ENCODE data around the gene OSM.
A peak's percentile ranks its signal among the peaks of the same experiment; 100 is the strongest.

OSM gene

DNA sequence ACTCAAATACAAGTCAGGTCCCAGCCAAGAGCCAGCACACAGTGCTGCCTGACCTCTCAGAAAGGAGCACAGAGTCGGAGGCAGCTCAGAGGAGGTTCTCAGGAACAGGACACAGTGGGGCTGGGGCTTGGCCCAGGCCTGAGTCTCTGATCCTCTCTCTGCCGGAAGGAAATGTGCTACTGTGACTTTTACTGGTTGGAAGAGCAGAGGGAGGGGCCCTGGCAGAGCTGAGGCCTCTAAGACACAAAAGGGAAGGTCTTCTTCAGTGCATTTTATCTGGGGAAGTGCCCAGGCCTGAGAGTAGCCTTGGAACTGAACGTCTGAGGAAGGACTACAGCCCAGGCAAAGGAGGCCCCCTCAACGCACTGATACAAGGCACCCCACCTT is 38.9 kb upstream of the OSM start:
- Mint-ChIP-seq H3K9me3 (ENCODE audit: low read depth) (no peaks in the 10 kb centered on the region), H3K4me1 (ENCODE audit: low read depth) (peaks cover 98% of the 10 kb centered on the region), H3K4me3 (peak overlapping the region; percentile 60), H3K27me3 (no peaks in the 10 kb centered on the region), H3K36me3 (no peaks in the 10 kb centered on the region), H3K27ac (peak overlapping the region; percentile 87)

DNA sequence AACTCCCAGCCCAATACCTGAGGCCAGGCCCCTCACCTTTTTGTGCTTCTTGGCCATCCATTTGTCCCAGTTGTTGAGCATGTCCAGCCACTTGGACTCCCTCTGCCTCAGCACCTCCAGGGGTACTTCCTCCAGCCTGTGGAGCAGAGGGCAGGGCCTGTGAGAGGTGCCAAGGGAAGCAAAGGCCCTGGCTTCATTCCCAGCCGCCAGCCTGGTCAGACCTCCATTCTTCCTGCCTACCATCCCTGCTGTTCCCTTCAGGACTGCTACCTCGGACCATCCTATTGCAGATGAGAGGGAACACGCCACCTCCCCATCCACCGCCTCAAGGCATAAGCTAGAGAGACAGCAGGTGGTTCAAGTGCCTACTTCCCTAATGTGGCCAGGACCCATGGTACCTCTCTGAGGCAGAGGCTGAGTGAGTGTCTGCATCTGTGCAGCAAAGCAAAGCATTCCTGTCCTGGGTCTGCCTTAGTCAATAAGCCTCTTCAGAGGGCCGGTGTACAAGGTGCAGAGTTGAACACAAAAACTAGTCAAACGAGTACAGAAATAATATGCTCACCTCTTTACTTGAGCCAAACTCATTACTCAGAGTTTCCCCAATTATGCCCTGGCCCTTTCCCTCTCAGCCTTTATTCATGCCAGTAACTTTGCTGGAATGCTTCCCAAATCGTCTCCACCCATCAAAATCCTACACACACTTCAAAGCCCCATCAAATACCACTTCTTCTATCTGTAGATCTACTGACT is 38.0 kb upstream of the OSM start:
- Mint-ChIP-seq H3K9me3 (ENCODE audit: low read depth) (no peaks in the 10 kb centered on the region), H3K27ac (peak overlapping the region; percentile 87), H3K4me1 (ENCODE audit: low read depth) (peaks cover 93% of the 10 kb centered on the region), H3K4me3 (peak overlapping the region; percentile 60), H3K27me3 (no peaks in the 10 kb centered on the region), H3K36me3 (no peaks in the 10 kb centered on the region)

- Mint-ChIP-seq H3K9me3 (ENCODE audit: low read depth) (no peaks in the 10 kb centered on the region), H3K36me3 (no peaks in the 10 kb centered on the region), H3K4me3 (peak overlapping the region; percentile 28), H3K4me1 (ENCODE audit: low read depth) (peaks cover 90% of the 10 kb centered on the region), H3K27ac (peak overlapping the region; percentile 87), H3K27me3 (no peaks in the 10 kb centered on the region)
These were observed 36.1 kb upstream of the OSM start for GRCh38 chr22:30302810-30303138.

DNA sequence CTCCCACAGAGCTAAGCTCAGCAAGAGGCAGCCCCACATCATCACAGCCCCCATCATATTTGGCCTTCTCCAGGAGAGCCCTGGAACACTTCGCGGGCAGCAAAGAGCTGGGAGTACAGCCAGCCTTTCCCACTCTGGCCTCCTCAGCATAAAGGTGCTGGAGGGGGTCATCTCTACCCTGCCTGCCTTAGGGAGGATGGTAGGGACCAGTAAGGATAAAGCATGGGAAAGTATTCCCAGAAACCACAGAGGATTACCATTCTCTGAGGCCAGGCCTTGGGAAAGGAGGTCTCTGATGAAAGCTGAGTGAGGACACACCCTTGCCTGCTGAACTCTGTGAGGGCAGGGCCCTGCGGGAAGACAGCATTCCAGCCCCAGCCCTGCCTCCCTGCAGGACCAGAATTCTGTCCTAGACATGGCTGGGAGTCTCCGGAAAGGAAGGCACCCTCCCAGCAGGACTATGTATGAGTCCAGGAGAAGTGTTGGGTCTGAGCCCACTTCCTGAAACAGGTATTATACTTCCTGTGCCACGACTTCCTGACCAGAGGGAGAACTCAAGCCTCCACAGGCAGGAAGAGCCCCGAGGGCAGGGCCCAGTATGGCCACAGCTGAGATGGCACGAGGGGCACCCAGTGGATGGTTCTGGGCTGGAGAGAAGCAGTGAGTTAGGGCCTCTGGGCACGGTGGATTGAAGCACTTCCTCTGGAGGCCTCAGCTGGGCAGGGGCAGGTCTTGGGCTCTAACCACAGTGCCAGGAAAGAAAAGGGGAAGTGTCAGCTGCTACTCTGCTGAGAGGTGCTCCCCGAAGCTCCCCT is 35.6 kb upstream of the OSM start:
- Mint-ChIP-seq H3K4me3 (peak overlapping the region; percentile 28), H3K27ac (peak overlapping the region; percentile 87), H3K9me3 (ENCODE audit: low read depth) (no peaks in the 10 kb centered on the region), H3K4me1 (ENCODE audit: low read depth) (peaks cover 90% of the 10 kb centered on the region), H3K27me3 (no peaks in the 10 kb centered on the region), H3K36me3 (no peaks in the 10 kb centered on the region)

DNA sequence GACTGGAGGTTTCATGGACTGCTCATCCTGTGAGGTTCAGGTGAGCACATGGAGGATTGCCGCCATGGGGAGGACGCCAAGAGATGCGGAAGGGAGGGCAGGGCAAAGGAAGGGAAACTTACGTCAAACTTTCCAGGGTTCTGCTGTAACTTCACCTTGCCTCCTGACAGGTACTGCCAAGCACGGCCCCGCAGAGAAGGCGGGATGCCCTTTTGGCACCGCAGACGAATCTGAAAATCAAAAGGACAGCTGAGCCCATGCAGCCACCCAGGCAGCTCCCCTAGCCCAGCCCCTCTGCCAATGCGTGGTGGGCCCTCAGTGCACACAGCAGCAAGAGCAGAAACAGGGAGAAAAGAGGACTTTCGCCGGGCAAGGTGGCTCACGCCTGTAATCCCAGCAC is 32.7 kb upstream of the OSM start:
- Mint-ChIP-seq H3K4me3 (no peak overlapping the region), H3K36me3 (no peaks in the 10 kb centered on the region), H3K9me3 (ENCODE audit: low read depth) (no peaks in the 10 kb centered on the region), H3K27ac (peak overlapping the region; percentile 87), H3K27me3 (no peaks in the 10 kb centered on the region), H3K4me1 (ENCODE audit: low read depth) (peaks cover 85% of the 10 kb centered on the region)

DNA sequence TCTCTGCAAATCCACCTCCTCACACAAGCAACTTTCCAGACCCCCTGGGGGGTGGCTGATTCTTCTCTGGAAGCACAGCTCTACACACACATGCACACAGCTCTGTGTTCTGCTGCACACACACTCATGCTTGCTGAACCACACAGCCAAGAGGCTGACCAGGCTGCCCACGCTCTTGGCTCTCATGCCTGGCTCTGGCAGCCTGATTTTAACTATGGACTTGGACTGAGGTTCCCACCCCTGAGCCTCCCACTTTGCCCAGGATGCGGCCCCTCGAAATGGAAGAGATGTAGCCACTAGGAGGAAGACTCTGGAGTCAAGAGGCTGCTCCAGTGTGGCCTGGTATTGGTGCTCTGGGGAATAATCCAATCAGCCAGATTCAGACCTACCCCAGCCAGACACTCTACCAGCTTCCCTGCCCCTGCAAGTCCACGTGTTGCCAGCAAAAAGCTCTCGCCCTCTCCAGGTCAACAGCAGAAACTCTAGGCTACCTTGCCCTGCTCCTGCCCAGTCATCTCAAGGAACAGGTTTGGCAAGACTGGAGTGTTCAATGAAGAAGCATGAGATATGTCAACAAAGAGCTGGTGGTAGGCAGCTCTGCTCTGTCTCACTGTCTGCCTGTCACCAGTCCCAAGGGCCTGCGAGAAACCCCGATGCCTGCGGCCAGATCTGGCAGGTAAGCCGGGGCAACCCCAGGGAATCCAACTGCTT is 31.5 kb upstream of the OSM start:
- H3K4me1 Mint-ChIP-seq (ENCODE audit: low read depth), result peaks cover 80% of the 10 kb centered on the region
- no peaks in the 10 kb centered on the region for H3K27me3 Mint-ChIP-seq
- H3K36me3 Mint-ChIP-seq, result no peaks in the 10 kb centered on the region
- H3K4me3 Mint-ChIP-seq, result peak overlapping the region; percentile 23
- H3K9me3 Mint-ChIP-seq (ENCODE audit: low read depth), result no peaks in the 10 kb centered on the region
- peak overlapping the region; percentile 87 for H3K27ac Mint-ChIP-seq

DNA sequence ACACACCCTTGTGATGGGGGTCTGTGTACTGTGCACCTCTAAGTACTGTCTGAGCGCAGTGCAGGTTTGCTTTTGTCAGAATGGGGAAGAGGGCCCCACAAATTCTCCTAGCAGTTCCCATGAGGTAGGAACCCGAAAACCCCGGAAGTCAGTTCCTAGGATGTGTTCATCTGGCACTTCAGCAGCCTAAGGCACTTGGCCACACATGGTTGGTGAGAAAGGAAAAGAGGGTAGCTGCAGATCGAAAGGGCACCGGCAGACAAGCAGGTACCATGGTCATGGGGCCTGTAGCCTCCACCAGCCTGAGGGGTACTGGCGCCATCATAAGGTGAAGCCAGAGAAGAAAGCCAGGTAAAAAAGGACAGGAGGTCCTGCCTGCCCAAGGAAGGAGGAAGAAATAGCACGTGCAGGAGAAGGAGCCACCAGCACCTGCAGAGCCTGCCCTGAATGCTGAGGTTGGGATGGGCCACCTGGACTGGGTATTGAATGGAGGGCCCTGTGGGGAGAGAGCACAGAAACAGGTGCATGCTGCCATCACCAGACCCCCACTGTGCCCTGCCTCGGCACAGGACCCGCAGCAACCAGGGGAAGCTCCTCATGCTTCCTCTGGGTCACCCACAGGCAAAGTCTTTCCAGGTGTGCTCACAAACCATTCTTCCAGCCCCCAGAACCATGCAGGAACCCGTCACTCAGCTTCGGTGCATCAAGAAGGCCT is 30.8 kb upstream of the OSM start:
- Mint-ChIP-seq H3K4me3 (peak overlapping the region; percentile 40), H3K27ac (peak overlapping the region; percentile 87), H3K27me3 (no peaks in the 10 kb centered on the region), H3K36me3 (no peaks in the 10 kb centered on the region), H3K4me1 (ENCODE audit: low read depth) (peaks cover 74% of the 10 kb centered on the region), H3K9me3 (ENCODE audit: low read depth) (no peaks in the 10 kb centered on the region)

DNA sequence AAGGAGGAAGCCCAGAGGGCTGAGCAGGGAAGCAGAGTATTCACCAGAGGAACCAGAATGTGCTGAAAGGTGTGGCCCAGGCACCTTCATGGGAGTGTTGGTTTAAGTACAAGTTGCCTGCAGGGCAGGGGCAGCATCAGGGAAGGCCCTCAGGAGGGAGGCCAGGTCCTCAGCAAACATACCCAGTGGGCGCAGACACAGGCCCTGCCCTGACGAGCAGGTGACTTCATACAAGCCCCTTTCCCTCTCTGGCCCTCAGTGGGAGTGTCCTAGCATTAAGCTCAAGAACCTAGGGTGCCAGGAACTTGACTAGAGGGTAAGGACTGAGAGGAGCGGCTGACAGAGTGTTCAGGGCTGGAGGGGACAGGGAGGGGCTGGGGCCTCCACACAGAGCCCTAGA is 30.2 kb upstream of the OSM start:
- Mint-ChIP-seq H3K27ac (peak overlapping the region; percentile 87), H3K4me3 (peak overlapping the region; percentile 62), H3K27me3 (no peaks in the 10 kb centered on the region), H3K4me1 (ENCODE audit: low read depth) (peaks cover 68% of the 10 kb centered on the region), H3K36me3 (no peaks in the 10 kb centered on the region), H3K9me3 (ENCODE audit: low read depth) (no peaks in the 10 kb centered on the region)

GRCh38 chr22:30296324-30296723 is 29.7 kb upstream of the OSM start:
- Mint-ChIP-seq H3K4me3 (peak overlapping the region; percentile 62), H3K27ac (peak overlapping the region; percentile 87), H3K27me3 (no peaks in the 10 kb centered on the region), H3K36me3 (no peaks in the 10 kb centered on the region), H3K9me3 (ENCODE audit: low read depth) (no peaks in the 10 kb centered on the region), H3K4me1 (ENCODE audit: low read depth) (peaks cover 63% of the 10 kb centered on the region)

- H3K4me1 Mint-ChIP-seq (ENCODE audit: low read depth), result peaks cover 57% of the 10 kb centered on the region
- no peak overlapping the region for H3K4me3 Mint-ChIP-seq
- H3K36me3 Mint-ChIP-seq, result no peaks in the 10 kb centered on the region
- no peaks in the 10 kb centered on the region for H3K27me3 Mint-ChIP-seq
- peak overlapping the region; percentile 87 for H3K27ac Mint-ChIP-seq
- H3K9me3 Mint-ChIP-seq (ENCODE audit: low read depth), result no peaks in the 10 kb centered on the region
These were observed 28.9 kb upstream of the OSM start for GRCh38 chr22:30295576-30295975.

- no peak overlapping the region for H3K4me3 Mint-ChIP-seq
- no peaks in the 10 kb centered on the region for H3K36me3 Mint-ChIP-seq
- no peaks in the 10 kb centered on the region for H3K9me3 Mint-ChIP-seq (ENCODE audit: low read depth)
- H3K4me1 Mint-ChIP-seq (ENCODE audit: low read depth), result peaks cover 60% of the 10 kb centered on the region
- H3K27me3 Mint-ChIP-seq, result no peaks in the 10 kb centered on the region
- H3K27ac Mint-ChIP-seq, result peak overlapping the region; percentile 28
These were observed 28.2 kb upstream of the OSM start for GRCh38 chr22:30294830-30295229.

GRCh38 chr22:30294066-30294465 is 27.4 kb upstream of the OSM start:
- Mint-ChIP-seq H3K27ac (peak overlapping the region; percentile 34), H3K27me3 (no peaks in the 10 kb centered on the region), H3K4me3 (no peak overlapping the region), H3K9me3 (ENCODE audit: low read depth) (no peaks in the 10 kb centered on the region), H3K36me3 (no peaks in the 10 kb centered on the region), H3K4me1 (ENCODE audit: low read depth) (peaks cover 58% of the 10 kb centered on the region)

GRCh38 chr22:30293026-30293425 is 26.4 kb upstream of the OSM start:
- Mint-ChIP-seq H3K27ac (no peak overlapping the region), H3K4me1 (ENCODE audit: low read depth) (peaks cover 53% of the 10 kb centered on the region), H3K27me3 (no peaks in the 10 kb centered on the region), H3K4me3 (no peak overlapping the region), H3K36me3 (no peaks in the 10 kb centered on the region), H3K9me3 (ENCODE audit: low read depth) (no peaks in the 10 kb centered on the region)

- H3K27ac Mint-ChIP-seq, result no peak overlapping the region
- H3K4me1 Mint-ChIP-seq (ENCODE audit: low read depth), result peaks cover 49% of the 10 kb centered on the region
- H3K36me3 Mint-ChIP-seq, result no peaks in the 10 kb centered on the region
- no peak overlapping the region for H3K4me3 Mint-ChIP-seq
- no peaks in the 10 kb centered on the region for H3K27me3 Mint-ChIP-seq
- no peaks in the 10 kb centered on the region for H3K9me3 Mint-ChIP-seq (ENCODE audit: low read depth)
These were observed 25.7 kb upstream of the OSM start for GRCh38 chr22:30292069-30292970.
